ENCODE measurements around the gene SHROOM3. TPM values are rescaled to one million over a fixed set of nuclear protein-coding genes. Genes with fewer than 3 reads are reported as not detected.
"Not testable (repeated sequence)": the region's sequence is repeated elsewhere in the genome, so short reads cannot be mapped to it uniquely, and the experiment has no call there.

The SHROOM3 gene
- total RNA-seq, 1 donor from 2014 or later, result not detected

DNA sequence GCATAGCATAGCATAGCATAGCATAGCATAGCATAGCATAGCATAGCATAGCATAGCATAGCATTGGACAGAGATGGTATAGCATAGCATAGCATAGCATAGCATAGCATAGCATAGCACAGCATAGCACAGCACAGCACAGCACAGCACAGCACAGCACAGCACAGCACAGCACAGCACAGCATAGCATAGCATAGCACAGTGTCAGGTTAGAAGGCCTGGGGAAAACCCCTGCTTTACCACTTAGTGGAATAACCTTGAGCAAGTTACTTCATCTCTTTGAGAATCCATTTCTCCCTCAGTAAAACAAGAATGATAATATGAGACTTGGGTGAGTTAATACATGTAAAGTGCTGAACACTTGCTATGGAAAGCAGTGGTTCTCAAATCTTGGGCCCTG lies 173.5 kb downstream of the SHROOM3 start:
- not testable (repeated sequence) for H3K4me3 Mint-ChIP-seq (ENCODE audit: low read depth); H3K36me3 Mint-ChIP-seq (ENCODE audit: low read depth)

DNA sequence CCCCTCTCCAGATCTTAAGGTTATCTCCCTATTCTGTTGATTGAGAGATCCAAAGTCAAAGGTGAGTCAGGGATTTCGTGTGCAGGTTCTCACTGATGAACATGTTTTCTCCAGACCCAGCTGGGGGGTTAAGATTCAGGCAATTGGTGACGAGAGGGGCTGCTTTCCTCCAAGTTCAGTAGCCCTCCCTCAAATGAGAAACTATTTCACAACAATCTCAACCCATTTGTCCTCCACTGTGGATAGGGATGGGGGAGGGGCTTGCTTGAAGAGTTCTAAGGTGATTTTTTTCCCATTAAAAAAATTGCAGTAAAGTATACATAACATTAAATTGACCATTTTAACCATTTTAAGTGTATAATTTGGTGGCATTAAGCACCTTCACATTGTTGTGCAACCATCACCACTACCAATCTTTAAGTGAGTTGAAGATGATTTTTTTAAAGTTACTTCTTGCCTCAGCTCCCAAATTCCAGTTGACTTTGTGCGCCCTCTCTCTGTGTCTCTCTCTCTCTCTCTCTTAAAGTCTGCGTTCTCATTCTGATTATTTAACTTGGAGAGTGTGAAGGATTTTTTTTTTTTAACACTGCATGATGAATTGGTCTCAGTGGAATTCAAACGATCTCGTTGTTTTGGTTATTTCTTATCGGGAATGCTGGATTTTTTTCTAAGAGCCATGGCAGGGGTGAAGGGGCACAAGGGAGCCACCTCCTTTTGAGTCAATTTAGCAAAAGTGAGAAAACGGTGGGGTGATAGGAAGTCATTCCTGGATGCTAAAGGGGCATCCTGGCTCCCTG lies 175.9 kb downstream of the SHROOM3 start:
- Mint-ChIP-seq H3K4me1 (ENCODE audit: low read depth) (no peaks in the 10 kb centered on the region), H3K27ac (no peak overlapping the region), H3K27me3 (ENCODE audit: low read depth) (peaks cover 12% of the 10 kb centered on the region), H3K4me3 (ENCODE audit: low read depth) (no peak overlapping the region), H3K9me3 (no peaks in the 10 kb centered on the region), H3K36me3 (ENCODE audit: low read depth) (no peaks in the 10 kb centered on the region)
- intact Hi-C loops (cut with micrococcal nuclease), result no loop called here
- DNase-seq (ENCODE audit: low spot score), result no peak

More for the DNA sequence above, 173.5 kb downstream of the SHROOM3 start:
- H3K4me1 Mint-ChIP-seq (ENCODE audit: low read depth); H3K9me3 Mint-ChIP-seq; intact Hi-C loops (cut with micrococcal nuclease); DNase-seq (ENCODE audit: low spot score); H3K27ac Mint-ChIP-seq: not testable (repeated sequence)
- peaks cover 13% of the 10 kb centered on the region for H3K27me3 Mint-ChIP-seq (ENCODE audit: low read depth)

DNA sequence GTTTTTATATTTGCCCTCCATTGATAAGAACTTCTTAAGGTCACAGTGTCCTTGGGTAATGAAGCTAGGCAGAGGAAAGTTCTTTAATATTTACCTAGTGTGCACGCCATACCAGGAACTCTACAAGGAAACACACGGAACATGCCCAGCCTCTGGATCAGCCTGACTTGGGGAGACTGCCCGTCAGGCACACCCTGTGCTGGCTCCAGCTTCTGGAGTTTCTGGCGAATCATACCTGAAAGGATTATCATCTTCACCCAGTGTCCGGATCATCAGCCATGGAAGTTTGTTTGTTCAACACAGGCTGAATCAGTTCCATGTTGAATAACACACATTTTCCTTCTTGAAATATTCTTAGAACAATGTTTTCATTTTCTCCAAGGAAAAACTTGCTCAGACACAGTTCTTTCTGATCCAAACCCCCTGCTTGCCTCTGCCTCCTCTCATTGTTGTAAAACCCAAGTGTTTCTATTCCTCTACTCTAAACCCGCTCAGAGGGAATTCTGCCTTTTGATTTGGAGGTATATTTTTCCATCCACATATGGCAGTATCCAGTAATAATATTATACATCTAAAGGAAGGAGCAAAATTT lies 176.7 kb downstream of the SHROOM3 start:
- DNase-seq (ENCODE audit: low spot score), result no peak
- Mint-ChIP-seq H3K4me1 (ENCODE audit: low read depth) (no peaks in the 10 kb centered on the region), H3K36me3 (ENCODE audit: low read depth) (no peaks in the 10 kb centered on the region), H3K27me3 (ENCODE audit: low read depth) (peaks cover 17% of the 10 kb centered on the region), H3K9me3 (no peaks in the 10 kb centered on the region), H3K4me3 (ENCODE audit: low read depth) (no peak overlapping the region), H3K27ac (no peak overlapping the region)
- intact Hi-C loops (cut with micrococcal nuclease), result no loop called here

GRCh38 chr4:76614589-76614988 lies 179.6 kb downstream of the SHROOM3 start:
- Mint-ChIP-seq H3K4me3 (ENCODE audit: low read depth) (no peak overlapping the region), H3K27ac (no peak overlapping the region), H3K36me3 (ENCODE audit: low read depth) (no peaks in the 10 kb centered on the region)

GRCh38 chr4:76615999-76616398 lies 181.0 kb downstream of the SHROOM3 start:
- intact Hi-C loops (cut with micrococcal nuclease), result no loop called here
- H3K27ac Mint-ChIP-seq, result no peak overlapping the region
- no peak overlapping the region for H3K4me3 Mint-ChIP-seq (ENCODE audit: low read depth)
- no peaks in the 10 kb centered on the region for H3K4me1 Mint-ChIP-seq (ENCODE audit: low read depth)
- peaks cover 16% of the 10 kb centered on the region for H3K27me3 Mint-ChIP-seq (ENCODE audit: low read depth)
- no peaks in the 10 kb centered on the region for H3K36me3 Mint-ChIP-seq (ENCODE audit: low read depth)
- DNase-seq (ENCODE audit: low spot score), result no peak
- no peaks in the 10 kb centered on the region for H3K9me3 Mint-ChIP-seq

More at GRCh38 chr4:76614589-76614988, 179.6 kb downstream of the SHROOM3 start:
- H3K9me3 Mint-ChIP-seq, result no peaks in the 10 kb centered on the region
- DNase-seq (ENCODE audit: low spot score), result no peak
- intact Hi-C loops (cut with micrococcal nuclease), result no loop called here
- peaks cover 13% of the 10 kb centered on the region for H3K27me3 Mint-ChIP-seq (ENCODE audit: low read depth)
- no peaks in the 10 kb centered on the region for H3K4me1 Mint-ChIP-seq (ENCODE audit: low read depth)

GRCh38 chr4:76616526-76616925 lies 181.5 kb downstream of the SHROOM3 start:
- H3K4me1 Mint-ChIP-seq (ENCODE audit: low read depth), result no peaks in the 10 kb centered on the region
- H3K36me3 Mint-ChIP-seq (ENCODE audit: low read depth), result no peaks in the 10 kb centered on the region
- no peaks in the 10 kb centered on the region for H3K9me3 Mint-ChIP-seq
- no peak overlapping the region for H3K4me3 Mint-ChIP-seq (ENCODE audit: low read depth)
- no peak overlapping the region for H3K27ac Mint-ChIP-seq
- H3K27me3 Mint-ChIP-seq (ENCODE audit: low read depth), result peaks cover 16% of the 10 kb centered on the region
- DNase-seq (ENCODE audit: low spot score), result no peak
- intact Hi-C loops (cut with micrococcal nuclease), result no loop called here

GRCh38 chr4:76620723-76621468 lies 185.9 kb downstream of the SHROOM3 start:
- Mint-ChIP-seq H3K36me3 (ENCODE audit: low read depth) (no peaks in the 10 kb centered on the region), H3K4me3 (ENCODE audit: low read depth) (no peak overlapping the region), H3K4me1 (ENCODE audit: low read depth) (no peaks in the 10 kb centered on the region), H3K27ac (no peak overlapping the region), H3K27me3 (ENCODE audit: low read depth) (peaks cover 27% of the 10 kb centered on the region), H3K9me3 (no peaks in the 10 kb centered on the region)
- intact Hi-C loops (cut with micrococcal nuclease), result no loop called here
- no peak for DNase-seq (ENCODE audit: low spot score)

DNA sequence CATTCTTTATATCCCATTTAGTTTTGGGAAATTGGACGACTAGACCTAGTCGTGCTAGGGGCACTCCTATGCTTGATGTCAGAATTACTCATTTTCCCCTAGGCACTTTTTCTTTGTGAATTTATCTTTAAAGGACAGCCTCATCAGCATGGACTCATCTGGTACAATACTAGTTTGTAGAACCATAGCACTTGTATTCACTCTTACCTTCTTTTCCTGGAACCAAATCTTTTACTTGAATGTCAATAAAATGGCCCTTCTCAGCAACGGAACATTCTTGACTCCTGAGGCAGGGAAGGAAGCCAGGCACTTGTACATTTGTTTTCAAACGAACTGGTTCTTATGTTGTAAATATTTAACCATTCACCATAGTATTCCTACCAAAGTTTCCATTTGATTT lies 187.1 kb downstream of the SHROOM3 start:
- no peaks in the 10 kb centered on the region for H3K36me3 Mint-ChIP-seq (ENCODE audit: low read depth)
- H3K27me3 Mint-ChIP-seq (ENCODE audit: low read depth), result peaks cover 22% of the 10 kb centered on the region
- no peak overlapping the region for H3K27ac Mint-ChIP-seq
- H3K9me3 Mint-ChIP-seq, result no peaks in the 10 kb centered on the region
- intact Hi-C loops (cut with micrococcal nuclease), result no loop called here
- H3K4me3 Mint-ChIP-seq (ENCODE audit: low read depth), result no peak overlapping the region
- no peaks in the 10 kb centered on the region for H3K4me1 Mint-ChIP-seq (ENCODE audit: low read depth)
- DNase-seq (ENCODE audit: low spot score), result no peak

DNA sequence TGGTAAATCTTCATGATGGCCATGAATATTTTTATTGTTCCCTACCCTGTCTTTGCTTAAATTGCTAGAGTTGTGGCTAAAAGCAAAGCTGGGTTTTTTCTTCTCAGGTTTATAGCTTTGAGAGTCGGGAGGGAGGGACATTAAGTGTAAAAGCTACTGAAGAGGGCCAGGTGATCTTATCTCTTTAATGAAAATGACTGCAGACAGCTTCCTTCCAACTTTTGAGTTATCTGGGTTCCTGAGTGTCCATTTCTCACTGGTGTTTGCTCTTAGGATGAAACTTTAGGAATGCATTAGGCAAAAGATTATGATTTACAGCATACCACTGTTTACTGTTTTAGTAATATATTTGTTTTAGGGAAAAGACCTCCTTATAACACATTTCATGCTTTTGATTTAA lies 187.7 kb downstream of the SHROOM3 start:
- no peak overlapping the region for H3K4me3 Mint-ChIP-seq (ENCODE audit: low read depth)
- peaks cover 22% of the 10 kb centered on the region for H3K27me3 Mint-ChIP-seq (ENCODE audit: low read depth)
- DNase-seq (ENCODE audit: low spot score), result no peak
- H3K9me3 Mint-ChIP-seq, result no peaks in the 10 kb centered on the region
- H3K27ac Mint-ChIP-seq, result no peak overlapping the region
- intact Hi-C loops (cut with micrococcal nuclease), result no loop called here
- no peaks in the 10 kb centered on the region for H3K36me3 Mint-ChIP-seq (ENCODE audit: low read depth)
- no peaks in the 10 kb centered on the region for H3K4me1 Mint-ChIP-seq (ENCODE audit: low read depth)

DNA sequence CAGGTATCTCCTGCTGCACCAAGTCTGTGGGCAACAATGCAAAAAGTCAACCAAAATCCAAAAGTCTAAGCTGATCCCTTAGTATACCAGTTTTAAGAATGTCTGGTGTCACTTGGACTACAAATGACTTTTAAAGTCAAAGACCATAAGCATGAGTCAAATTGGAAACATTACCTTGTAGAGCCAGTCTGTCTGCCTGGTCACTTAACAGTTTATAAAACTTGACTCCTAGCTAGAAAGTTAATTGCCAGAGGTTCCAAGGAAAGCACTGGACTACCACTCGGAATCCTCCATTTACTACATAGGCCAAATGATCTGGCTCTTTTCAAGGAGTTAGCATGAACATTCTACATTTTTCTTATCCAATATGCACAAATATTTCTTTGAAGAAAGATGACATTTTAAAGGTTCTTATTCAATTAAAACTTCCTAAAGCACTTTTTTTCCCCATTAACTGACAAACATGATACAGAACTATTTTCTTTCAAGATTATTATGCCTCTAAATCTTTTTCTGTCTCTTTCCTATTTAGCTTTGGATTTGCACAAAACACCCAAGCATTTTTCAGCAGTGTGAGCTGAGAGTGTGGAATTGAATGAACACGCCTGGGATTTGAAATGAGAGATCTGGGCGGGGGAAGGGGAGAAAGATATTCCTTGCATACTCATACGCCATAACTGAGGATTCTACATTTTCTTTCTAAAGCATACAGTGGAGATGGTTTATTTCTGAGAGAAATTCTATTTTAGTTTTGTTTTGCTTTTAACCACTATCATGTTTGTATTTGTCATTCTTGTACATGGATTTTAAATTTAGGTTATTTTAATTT lies 188.4 kb downstream of the SHROOM3 start:
- no peak overlapping the region for H3K4me3 Mint-ChIP-seq (ENCODE audit: low read depth)
- H3K4me1 Mint-ChIP-seq (ENCODE audit: low read depth), result no peaks in the 10 kb centered on the region
- intact Hi-C loops (cut with micrococcal nuclease), result no loop called here
- no peak for DNase-seq (ENCODE audit: low spot score)
- no peaks in the 10 kb centered on the region for H3K36me3 Mint-ChIP-seq (ENCODE audit: low read depth)
- H3K9me3 Mint-ChIP-seq, result no peaks in the 10 kb centered on the region
- H3K27me3 Mint-ChIP-seq (ENCODE audit: low read depth), result peaks cover 22% of the 10 kb centered on the region
- H3K27ac Mint-ChIP-seq, result no peak overlapping the region

DNA sequence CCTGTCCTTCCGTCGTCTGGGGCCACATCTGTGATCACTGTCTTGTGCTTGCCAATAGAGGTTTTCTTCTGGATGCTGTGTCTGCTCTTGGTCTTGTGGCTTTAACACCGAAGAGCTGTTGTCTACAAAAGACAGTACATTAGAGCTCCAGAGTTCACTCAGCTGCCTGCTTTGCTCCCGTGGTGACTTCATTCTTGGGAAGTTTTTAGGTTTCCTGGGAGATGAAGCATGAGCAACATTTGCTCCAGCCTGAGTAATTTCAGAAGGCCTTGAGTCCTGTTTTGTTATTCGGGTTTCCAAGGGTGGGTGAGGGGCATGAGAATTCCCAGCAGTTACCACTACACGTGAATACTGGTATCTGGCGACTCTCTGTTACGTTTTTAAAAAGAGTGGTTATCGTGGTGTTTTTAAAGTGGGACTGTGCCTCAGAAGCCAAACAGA lies 189.2 kb downstream of the SHROOM3 start:
- Mint-ChIP-seq H3K27ac (no peak overlapping the region), H3K4me1 (ENCODE audit: low read depth) (no peaks in the 10 kb centered on the region), H3K9me3 (no peaks in the 10 kb centered on the region), H3K4me3 (ENCODE audit: low read depth) (no peak overlapping the region), H3K36me3 (ENCODE audit: low read depth) (no peaks in the 10 kb centered on the region), H3K27me3 (ENCODE audit: low read depth) (peaks cover 25% of the 10 kb centered on the region)
- intact Hi-C loops (cut with micrococcal nuclease), result no loop called here
- DNase-seq (ENCODE audit: low spot score), result no peak

GRCh38 chr4:76624931-76625715 lies 190.1 kb downstream of the SHROOM3 start:
- Mint-ChIP-seq H3K27me3 (ENCODE audit: low read depth) (peaks cover 28% of the 10 kb centered on the region), H3K4me1 (ENCODE audit: low read depth) (no peaks in the 10 kb centered on the region), H3K9me3 (no peaks in the 10 kb centered on the region), H3K36me3 (ENCODE audit: low read depth) (no peaks in the 10 kb centered on the region), H3K27ac (no peak overlapping the region), H3K4me3 (ENCODE audit: low read depth) (no peak overlapping the region)
- no peak for DNase-seq (ENCODE audit: low spot score)
- intact Hi-C loops (cut with micrococcal nuclease), result no loop called here
